GM21390 (cell line): Measurements from ENCODE around the gene ADAMTS12.
"Not testable (repeated sequence)": the region's sequence is repeated elsewhere in the genome, so short reads cannot be mapped to it uniquely, and the experiment has no call there.

Experiments
- ATAC-seq: cut with Tn5 transposase; IDR thresholded peaks from one replicate; pipeline ENCODE4 v1.9.1; 2021; ENCODE audit not compliant: unreplicated experiment

Gene ADAMTS12

GRCh38 chr5:33549982-33550567, 341.7 kb downstream of the ADAMTS12 start:
- ATAC-seq: no peak

GRCh38 chr5:33539790-33540189, 352.0 kb downstream of the ADAMTS12 start:
- ATAC-seq: not testable (repeated sequence)

GRCh38 chr5:33539212-33539611, 352.6 kb downstream of the ADAMTS12 start:
- ATAC-seq: no peak

- ATAC-seq: no peak
Observed at GRCh38 chr5:33538201-33538600, 353.6 kb downstream of the ADAMTS12 start.

- no peak for ATAC-seq
Observed at GRCh38 chr5:33537240-33537639, 354.6 kb downstream of the ADAMTS12 start.

GRCh38 chr5:33536802-33537201, 355.0 kb downstream of the ADAMTS12 start:
- no peak for ATAC-seq

- no peak for ATAC-seq
Observed at GRCh38 chr5:33531824-33532223, 360.0 kb downstream of the ADAMTS12 start.

- no peak for ATAC-seq
Observed at GRCh38 chr5:33531037-33531298, 360.8 kb downstream of the ADAMTS12 start.

- ATAC-seq: no peak
Observed at GRCh38 chr5:33530183-33531036, 361.4 kb downstream of the ADAMTS12 start.

- ATAC-seq: no peak
Observed at GRCh38 chr5:33527696-33528095, 364.1 kb downstream of the ADAMTS12 start.

GRCh38 chr5:33526755-33527154, 365.0 kb downstream of the ADAMTS12 start:
- ATAC-seq: no peak

- no peak for ATAC-seq
Observed at GRCh38 chr5:33524476-33524875, 367.3 kb downstream of the ADAMTS12 start.

GRCh38 chr5:33523208-33523771, 368.5 kb downstream of the ADAMTS12 start:
- no peak for ATAC-seq

- no peak for ATAC-seq
Observed at GRCh38 chr5:33516421-33516820, 375.4 kb downstream of the ADAMTS12 start.

- not testable (repeated sequence) for ATAC-seq
Observed at GRCh38 chr5:33515366-33515765, 376.4 kb downstream of the ADAMTS12 start.

- ATAC-seq: no peak
Observed at GRCh38 chr5:33513462-33514185, 378.2 kb downstream of the ADAMTS12 start.

- ATAC-seq: no peak
Observed at GRCh38 chr5:33509036-33509435, 382.8 kb downstream of the ADAMTS12 start.

GRCh38 chr5:33507426-33507825, 384.4 kb downstream of the ADAMTS12 start:
- no peak for ATAC-seq

GRCh38 chr5:33504570-33504969, 387.2 kb downstream of the ADAMTS12 start:
- no peak for ATAC-seq

- ATAC-seq: no peak
Observed at GRCh38 chr5:33501899-33502298, 389.9 kb downstream of the ADAMTS12 start.

GRCh38 chr5:33501260-33501659, 390.5 kb downstream of the ADAMTS12 start:
- ATAC-seq: no peak

- no peak for ATAC-seq
Observed at GRCh38 chr5:33494466-33494865, 397.3 kb downstream of the ADAMTS12 start.
